ENCODE results near the gene COG8. TPM values are rescaled to one million over a fixed set of nuclear protein-coding genes. Genes with fewer than 3 reads are reported as not detected.

COG8 gene
- total and polyA plus RNA-seq, 2 of the 8 experiments (the other 6 are each of a cell fraction or from before 2014, with no cell fraction given): 49.1 to 55.6 TPM

- TF ChIP-seq PHF8 (conservative IDR thresholded peaks at IDR 0.05; ENCODE audit: low read depth, low read length) (peak; percentile 78; the same call in 1 of the 2 replicates), CEBPB (IDR thresholded peaks at IDR 0.05; ENCODE audit: low read depth, low read length) (no peak), RAD21 (IDR thresholded peaks at IDR 0.05 in 1 of 2, conservative IDR thresholded peaks at IDR 0.05 in 1 of 2; ENCODE audit: low read depth in 2 of 2, low read length in 2 of 2) (peak; percentile 19 to 44; a peak in 3 of 4 replicates), POLR2AphosphoS5 (IDR thresholded peaks at IDR 0.05; ENCODE audit: low read depth, low read length) (peak; percentile 64), YY1 (IDR thresholded peaks at IDR 0.05; ENCODE audit: low read depth, low read length) (0 out of 2 replicates have a peak, but pooled peaks have one; percentile 3), SIN3A (conservative IDR thresholded peaks at IDR 0.05 in 1 of 2, IDR thresholded peaks at IDR 0.05 in 1 of 2; ENCODE audit: low read depth in 1 of 2, low read length in 2 of 2) (peak in 1 of 2 experiments; percentile 84; a peak in 2 of 4 replicates), CREB1 (IDR thresholded peaks at IDR 0.05) (peak; percentile 57; the same call in 1 of the 2 replicates), POLR2A (IDR thresholded peaks at IDR 0.05; ENCODE audit: control extremely low read depth in 1 of 2, low read depth in 2 of 2, low read length in 2 of 2) (peak in 1 of 2 experiments; percentile 64; a peak in 1 of 3 replicates), CTCF (IDR thresholded peaks at IDR 0.05; ENCODE audit: control extremely low read depth in 1 of 3, insufficient read depth in 1 of 3, low read depth in 1 of 3, low read length in 3 of 3) (peak; percentile 92 to 98 (median 96))
Observed at GRCh38 chr16:69310653-69311532, 28.5 kb downstream of the COG8 start, which contains the start of gene VPS4A (continued).
